PC-9 (cell line): ENCODE measurements around the gene COL4A1.

Experiments
- CTCF ChIP-seq: fragments of 200-600 bp; sonication (generic); conservative IDR thresholded peaks from 2 replicates; pipeline ENCODE4 v1.6.1; 2017; ENCODE audit warnings: mixed run types, antibody characterized with exemption, mild to moderate bottlenecking, moderate library complexity
- EZH2 ChIP-seq: fragments of 200-600 bp; sonication (generic); IDR thresholded peaks from 2 replicates; pipeline ENCODE4 v1.8.0; 2017; ENCODE audit warnings: antibody characterized with exemption, low read depth

DNA sequence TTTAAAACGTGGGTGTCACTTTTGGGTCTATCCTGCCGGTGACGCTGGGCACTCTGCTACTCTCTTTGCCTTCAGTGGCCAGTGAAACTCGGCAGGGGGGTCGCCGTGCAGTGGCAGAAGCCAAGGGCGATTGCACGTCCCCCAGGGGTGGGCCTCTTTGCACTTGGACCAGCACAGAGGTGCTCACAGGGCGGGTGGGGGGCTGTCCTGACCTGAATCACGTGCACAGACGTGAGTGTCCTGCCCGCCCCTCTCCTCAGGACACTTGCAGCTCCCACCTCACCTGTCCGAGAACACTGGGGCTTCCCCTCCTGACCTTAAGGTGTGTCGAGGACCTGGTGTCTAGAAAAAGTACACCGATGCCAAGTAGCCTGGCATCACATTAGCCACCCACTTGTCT, 16.1 kb downstream of the COL4A1 start:
- TF ChIP-seq CTCF (no peak), EZH2 (no peak)
